Mucosa of descending colon (tissue), 3 donors: ENCODE results near the gene RGPD3. TPM values are rescaled to one million over a fixed set of nuclear protein-coding genes. Genes with fewer than 3 reads are reported as not detected.

ENCODE experiments used
- ATAC-seq: fragments of 200-7000 bp; cut with Tn5 transposase; one replicate; pipeline ENCODE4 v1.9.1; 2020; ENCODE audit warnings: mild to moderate bottlenecking, moderate library complexity
- DNase-seq, 3 donors: peaks; one replicate each; pipeline ENCODE4 v3.0.0-alpha.2; 2020
- H3K36me3 ChIP-seq: fragments of 200-600 bp; one replicate; pipeline ENCODE4 v1.8.0; 2021; ENCODE audit warnings: low read depth, mild to moderate bottlenecking
- H3K4me1 ChIP-seq: fragments of 200-600 bp; one replicate; pipeline ENCODE4 v1.8.0; 2021; ENCODE audit warnings: low read depth, mild to moderate bottlenecking
- H3K4me3 ChIP-seq: fragments of 200-600 bp; one replicate; pipeline ENCODE4 v1.8.0; 2021; ENCODE audit warnings: mild to moderate bottlenecking
- H3K9me3 ChIP-seq: fragments of 200-600 bp; one replicate; pipeline ENCODE4 v1.8.0; 2021; ENCODE audit warnings: mild to moderate bottlenecking
- CTCF ChIP-seq: fragments of 200-600 bp; IDR thresholded peaks from one replicate; pipeline ENCODE4 v1.8.0; 2022; ENCODE audit warnings: antibody characterized with exemption, mild to moderate bottlenecking
- intact Hi-C, 2 donors: fragments of 100-400 bp; cut with DNase I in 1 of 2; cut with micrococcal nuclease in 1 of 2; formaldehyde crosslinking; loops; one replicate each; pipeline versions ENCODE4 v1.11.0 to v1.11.1; 2022; cut with DNase I, micrococcal nuclease
- total RNA-seq, 3 donors: library from RNA; stranded (reverse); fragmentation: NEBNext Ultra II Directional in 2 of 3; extraction: Animal tissue kit (Norgen Biotek cat#: 25700) in 2 of 3; gene quantifications; one replicate each; pipeline versions ENCODE4 v1.2.1 to v1.2.4, GENCODE V29; 2021 to 2023
- donor health status: DM: no; HTN: no; CAD: no; lungs with moderate emphysema.
- donor health status: DM: no; HTN: no; CAD: no.
- donor health status: DM: no; HTN: yes; CAD: no.

The RGPD3 gene
- total RNA-seq, 3 donors from 2014 or later: 0.07 to 0.26 (median 0.16) TPM

- DNase-seq (no peak), ATAC-seq (no peak)
- H3K36me3 ChIP-seq: no peaks in the 10 kb centered on the region
- intact Hi-C loops: no loop called here
- TF ChIP-seq CTCF: no peak
- no peak overlapping the region for H3K4me3 ChIP-seq
- no peaks in the 10 kb centered on the region for H3K4me1 ChIP-seq
- H3K9me3 ChIP-seq: no peaks in the 10 kb centered on the region
Observed at GRCh38 chr2:106353676-106354075, 114.5 kb downstream of the RGPD3 start.

GRCh38 chr2:106350980-106351379 is 117.2 kb downstream of the RGPD3 start:
- intact Hi-C loops: no loop called here
- no peak for ATAC-seq
- TF ChIP-seq CTCF: no peak
- H3K4me3 ChIP-seq: no peak overlapping the region
- no peaks in the 10 kb centered on the region for H3K9me3 ChIP-seq
- H3K36me3 ChIP-seq: no peaks in the 10 kb centered on the region
- no peak for DNase-seq
- no peaks in the 10 kb centered on the region for H3K4me1 ChIP-seq

GRCh38 chr2:106344302-106344701 is 123.9 kb downstream of the RGPD3 start:
- H3K4me3 ChIP-seq: no peak overlapping the region
- no peak for ATAC-seq
- no peak for DNase-seq
- intact Hi-C loops: no loop called here
- no peak for TF ChIP-seq CTCF
- H3K36me3 ChIP-seq: no peaks in the 10 kb centered on the region
- peaks cover 9% of the 10 kb centered on the region for H3K4me1 ChIP-seq
- H3K9me3 ChIP-seq: no peaks in the 10 kb centered on the region

- no peaks in the 10 kb centered on the region for H3K36me3 ChIP-seq
- ATAC-seq (peak; percentile 78), DNase-seq (peak in 2 of 3 donors; percentile 41 to 65)
- no peaks in the 10 kb centered on the region for H3K9me3 ChIP-seq
- intact Hi-C loops: no loop called here
- H3K4me3 ChIP-seq: no peak overlapping the region
- H3K4me1 ChIP-seq: peaks cover 9% of the 10 kb centered on the region
- TF ChIP-seq CTCF: no peak
Observed at GRCh38 chr2:106343274-106343673, 124.9 kb downstream of the RGPD3 start.

GRCh38 chr2:106342831-106343251 is 125.4 kb downstream of the RGPD3 start:
- peaks cover 9% of the 10 kb centered on the region for H3K4me1 ChIP-seq
- no peak overlapping the region for H3K4me3 ChIP-seq
- peak; percentile 89 for ATAC-seq
- no peak for TF ChIP-seq CTCF
- no peaks in the 10 kb centered on the region for H3K9me3 ChIP-seq
- no peaks in the 10 kb centered on the region for H3K36me3 ChIP-seq
- intact Hi-C loops: no loop called here
- DNase-seq: peak; percentile 60 to 71 (median 70)

GRCh38 chr2:106341666-106342065 is 126.5 kb downstream of the RGPD3 start:
- Histone ChIP-seq H3K4me3 (no peak overlapping the region), H3K9me3 (no peaks in the 10 kb centered on the region), H3K4me1 (peaks cover 9% of the 10 kb centered on the region), H3K36me3 (no peaks in the 10 kb centered on the region)
- intact Hi-C loops: no loop called here
- ATAC-seq (no peak), DNase-seq (no peak)
- no peak for TF ChIP-seq CTCF
